GM18873 (cell line): Measurements from ENCODE around the gene HIRA.

ENCODE experiments used
- ATAC-seq: cut with Tn5 transposase; IDR thresholded peaks from one replicate; pipeline ENCODE4 v1.9.1; 2021; ENCODE audit warnings: mild to moderate bottlenecking, moderate library complexity, moderate number of reproducible peaks; ENCODE audit not compliant: unreplicated experiment, low FRiP score

HIRA gene

GRCh38 chr22:19463491-19464469 lies 32.2 kb upstream of the HIRA start:
- ATAC-seq: no peak

- no peak for ATAC-seq
Observed at GRCh38 chr22:19463008-19463407, 31.5 kb upstream of the HIRA start.

- ATAC-seq: no peak
Observed at GRCh38 chr22:19461506-19461905, 30.0 kb upstream of the HIRA start.

GRCh38 chr22:19460036-19460435 lies 28.5 kb upstream of the HIRA start:
- ATAC-seq: no peak

GRCh38 chr22:19457828-19458428 lies 26.4 kb upstream of the HIRA start:
- ATAC-seq: no peak

- ATAC-seq: no peak
Observed at GRCh38 chr22:19456541-19456940, 25.0 kb upstream of the HIRA start.

GRCh38 chr22:19455585-19456370 lies 24.2 kb upstream of the HIRA start:
- ATAC-seq: no peak

GRCh38 chr22:19455033-19455432 lies 23.5 kb upstream of the HIRA start:
- no peak for ATAC-seq

- ATAC-seq: no peak
Observed at GRCh38 chr22:19454156-19454555, 22.6 kb upstream of the HIRA start.

- no peak for ATAC-seq
Observed at GRCh38 chr22:19453718-19454117, 22.2 kb upstream of the HIRA start.

- no peak for ATAC-seq
Observed at GRCh38 chr22:19451570-19451969, 20.0 kb upstream of the HIRA start.

- no peak for ATAC-seq
Observed at GRCh38 chr22:19450363-19451175, 19.0 kb upstream of the HIRA start.

GRCh38 chr22:19449422-19449767 lies 17.9 kb upstream of the HIRA start:
- ATAC-seq: no peak

GRCh38 chr22:19448739-19449421 lies 17.3 kb upstream of the HIRA start:
- no peak for ATAC-seq

- ATAC-seq: no peak
Observed at GRCh38 chr22:19448076-19448607, 16.6 kb upstream of the HIRA start.

GRCh38 chr22:19447330-19448075 lies 16.0 kb upstream of the HIRA start, which contains the start of gene C22orf39:
C22orf39 (minus strand) TSS chr22:19447711; CDS start chr22:19447688, 23 bp downstream.
- ATAC-seq: peak; percentile 74

- ATAC-seq: no peak
Observed at GRCh38 chr22:19446603-19447329, 15.2 kb upstream of the HIRA start.
